Mesenchymal stem cell (in vitro differentiated cells and primary cell): ENCODE data around the gene CLCN6.
A peak's percentile ranks its signal among the peaks of the same experiment; 100 is the strongest.

Experiments used
- DNase-seq: peaks from one replicate; pipeline ENCODE4 v3.0.0-alpha.2; 2013
- H2AFZ ChIP-seq: one replicate; pipeline ENCODE4 v1.6.1; 2013; ENCODE audit warnings: low read depth, mild to moderate bottlenecking, control low read depth, inconsistent platforms, low read length, moderate library complexity
- H2AK5ac ChIP-seq: 2 replicates; pipeline ENCODE4 v1.6.1; 2013; ENCODE audit warnings: low read length, moderate library complexity, mild to moderate bottlenecking, inconsistent platforms; ENCODE audit not compliant: severe bottlenecking
- H2BK120ac ChIP-seq: one replicate; pipeline ENCODE4 v1.6.1; 2013; ENCODE audit warnings: low read depth, mild to moderate bottlenecking, inconsistent platforms, low read length, moderate library complexity
- H2BK12ac ChIP-seq, 2 experiments: one replicate each; pipeline ENCODE4 v1.6.1; 2013; ENCODE audit warnings: inconsistent platforms in 2 of 2, low read length in 2 of 2, mild to moderate bottlenecking in 2 of 2, moderate library complexity in 2 of 2, control low read depth in 1 of 2
- H2BK15ac ChIP-seq: one replicate; pipeline ENCODE4 v1.6.1; 2013; ENCODE audit warnings: mild to moderate bottlenecking, low read depth, inconsistent platforms; ENCODE audit not compliant: poor library complexity, severe bottlenecking
- H2BK5ac ChIP-seq: 2 replicates; pipeline ENCODE4 v1.6.1; 2013; ENCODE audit warnings: low read depth, mild to moderate bottlenecking, low read length, control low read depth, inconsistent platforms; ENCODE audit not compliant: poor library complexity, severe bottlenecking
- H3K14ac ChIP-seq, 2 experiments: one replicate each; pipeline ENCODE4 v1.6.1; 2013; ENCODE audit warnings: inconsistent platforms in 2 of 2, low read length in 2 of 2, control low read depth in 1 of 2, mild to moderate bottlenecking in 1 of 2, moderate library complexity in 1 of 2
- H3K18ac ChIP-seq, 2 experiments: one replicate each; pipeline ENCODE4 v1.6.1; 2013; ENCODE audit warnings: inconsistent platforms in 2 of 2, low read length in 2 of 2, control low read depth in 1 of 2, low read depth in 1 of 2, mild to moderate bottlenecking in 1 of 2
- H3K23ac ChIP-seq, 2 experiments: one replicate each; pipeline ENCODE4 v1.6.1; 2013; ENCODE audit warnings: inconsistent platforms in 2 of 2, low read length in 2 of 2, mild to moderate bottlenecking in 2 of 2, moderate library complexity in 2 of 2, control low read depth in 1 of 2
- H3K27ac ChIP-seq: 2 replicates; pipeline ENCODE4 v1.5.1; 2013; ENCODE audit warnings: mild to moderate bottlenecking, moderate library complexity, low read length, control low read depth, inconsistent platforms; ENCODE audit not compliant: poor library complexity, severe bottlenecking
- H3K27me3 ChIP-seq, 2 experiments: 2 replicates each; pipeline versions ENCODE4 v1.6.1 to v1.7.0; 2013; ENCODE audit warnings: low read length in 2 of 2, mild to moderate bottlenecking in 2 of 2, moderate library complexity in 2 of 2, control low read depth in 1 of 2, inconsistent platforms in 1 of 2; ENCODE audit not compliant: control insufficient read depth in 1 of 2, insufficient read depth in 1 of 2
- H3K36me3 ChIP-seq, 2 experiments: 2 replicates each; pipeline versions ENCODE4 v1.6.1 to v1.7.0; 2013; ENCODE audit warnings: low read length in 2 of 2, control low read depth in 1 of 2, inconsistent platforms in 1 of 2, low read depth in 1 of 2, mild to moderate bottlenecking in 1 of 2; ENCODE audit not compliant: insufficient read depth in 2 of 2, control insufficient read depth in 1 of 2
- H3K4ac ChIP-seq, 2 experiments: one replicate each; pipeline ENCODE4 v1.6.1; 2013; ENCODE audit warnings: inconsistent platforms in 2 of 2, low read length in 2 of 2, mild to moderate bottlenecking in 2 of 2, moderate library complexity in 2 of 2, control low read depth in 1 of 2, low read depth in 1 of 2
- H3K4me1 ChIP-seq: 2 replicates; pipeline ENCODE4 v1.6.1; 2013; ENCODE audit warnings: low read depth, low read length, control low read depth; ENCODE audit not compliant: control insufficient read depth, insufficient read depth
- H3K4me2 ChIP-seq: 2 replicates; pipeline ENCODE4 v1.6.1; 2013; ENCODE audit warnings: low read length, mild to moderate bottlenecking, inconsistent platforms; ENCODE audit not compliant: poor library complexity, severe bottlenecking
- H3K4me3 ChIP-seq, 2 experiments: 2 replicates each; pipeline versions ENCODE4 v1.5.1 to v1.7.0; 2013; ENCODE audit warnings: low read length in 2 of 2, mild to moderate bottlenecking in 2 of 2, control low read depth in 1 of 2, low read depth in 1 of 2; ENCODE audit not compliant: insufficient read depth in 1 of 2
- H3K79me1 ChIP-seq: replicated peaks from 2 replicates; pipeline ENCODE4 v1.6.1; 2013; ENCODE audit warnings: mild to moderate bottlenecking, control low read depth, low read length, inconsistent platforms; ENCODE audit not compliant: poor library complexity, severe bottlenecking
- H3K9ac ChIP-seq: 2 replicates; pipeline ENCODE4 v1.7.0; 2013; ENCODE audit warnings: mild to moderate bottlenecking, low read length, moderate library complexity
- H3K9me3 ChIP-seq: 2 replicates; pipeline ENCODE4 v1.7.0; 2013; ENCODE audit warnings: mild to moderate bottlenecking, low read length; ENCODE audit not compliant: control insufficient read depth
- H4K8ac ChIP-seq: one replicate; pipeline ENCODE4 v1.6.1; 2013; ENCODE audit warnings: inconsistent platforms, mild to moderate bottlenecking, low read length, moderate library complexity
- H4K91ac ChIP-seq: one replicate; pipeline ENCODE4 v1.6.1; 2013; ENCODE audit warnings: mild to moderate bottlenecking, low read length, inconsistent platforms
- WGBS: methylation state at CpG from one replicate; pipeline ENCODE4 v1.1.7; 2013; ENCODE audit warnings: mixed read lengths; 5-methylcytosine and 5-hydroxymethylcytosine counted together

The CLCN6 gene

GRCh38 chr1:11766429-11766776 lies 39.6 kb upstream of the CLCN6 start:
- no peak overlapping the region for H4K8ac ChIP-seq
- H2BK12ac ChIP-seq = no peak overlapping the region
- no peak overlapping the region for H3K27ac ChIP-seq
- H3K23ac ChIP-seq = no peak overlapping the region
- H3K14ac ChIP-seq = no peak overlapping the region
- no peak overlapping the region for H3K9ac ChIP-seq
- H3K27me3 ChIP-seq = peaks cover 31 to 47% of the 10 kb centered on the region in 2 experiments
- DNase-seq = no peak
- WGBS = 86% methylated on average over 14 of the region's 14 CpGs
- no peak overlapping the region for H2BK15ac ChIP-seq
- H3K36me3 ChIP-seq = peaks cover 0 to 2% of the 10 kb centered on the region in 2 experiments
- H3K4me3 ChIP-seq = no peak overlapping the region
- no peaks in the 10 kb centered on the region for H3K9me3 ChIP-seq
- H2AK5ac ChIP-seq = no peak overlapping the region
- no peak overlapping the region for H2BK5ac ChIP-seq
- no peak overlapping the region for H2BK120ac ChIP-seq
- no peaks in the 10 kb centered on the region for H3K79me1 ChIP-seq
- no peak overlapping the region for H2AFZ ChIP-seq
- H3K4me2 ChIP-seq = no peak overlapping the region
- no peak overlapping the region for H4K91ac ChIP-seq
- H3K4me1 ChIP-seq = peaks cover 5% of the 10 kb centered on the region
- H3K4ac ChIP-seq = no peak overlapping the region
- H3K18ac ChIP-seq = no peak overlapping the region

- Histone ChIP-seq H3K9ac (no peak overlapping the region), H2BK15ac (no peak overlapping the region), H2AK5ac (no peak overlapping the region), H3K27me3 (peaks cover 15 to 31% of the 10 kb centered on the region in 2 experiments), H3K4ac (no peak overlapping the region), H4K91ac (peak overlapping the region; percentile 1), H3K4me2 (no peak overlapping the region), H3K79me1 (no peaks in the 10 kb centered on the region), H2BK5ac (no peak overlapping the region), H3K4me1 (no peaks in the 10 kb centered on the region), H3K9me3 (no peaks in the 10 kb centered on the region), H2BK12ac (no peak overlapping the region), H3K23ac (no peak overlapping the region), H3K18ac (no peak overlapping the region), H3K14ac (no peak overlapping the region), H3K27ac (no peak overlapping the region), H2AFZ (no peak overlapping the region), H3K36me3 (no peaks in the 10 kb centered on the region), H2BK120ac (no peak overlapping the region), H4K8ac (no peak overlapping the region), H3K4me3 (no peak overlapping the region)
- WGBS = 85% methylated on average over 15 of the region's 16 CpGs
- no peak for DNase-seq
Measured at GRCh38 chr1:11767922-11768704, 37.9 kb upstream of the CLCN6 start.

- no peak for DNase-seq
- Histone ChIP-seq H2BK12ac (no peak overlapping the region), H3K36me3 (no peaks in the 10 kb centered on the region), H3K27me3 (peaks cover 15 to 30% of the 10 kb centered on the region in 2 experiments), H2AFZ (no peak overlapping the region), H2AK5ac (no peak overlapping the region), H3K4me2 (no peak overlapping the region), H4K8ac (peak overlapping the region; percentile 16), H3K27ac (no peak overlapping the region), H3K9ac (no peak overlapping the region), H3K23ac (no peak overlapping the region), H3K9me3 (no peaks in the 10 kb centered on the region), H2BK15ac (no peak overlapping the region), H3K18ac (no peak overlapping the region), H3K14ac (no peak overlapping the region), H3K4me3 (no peak overlapping the region), H2BK120ac (no peak overlapping the region), H3K79me1 (no peaks in the 10 kb centered on the region), H3K4me1 (no peaks in the 10 kb centered on the region), H3K4ac (no peak overlapping the region), H2BK5ac (no peak overlapping the region), H4K91ac (no peak overlapping the region)
- WGBS = 56% methylated on average over 3 of the region's 4 CpGs
Measured at GRCh38 chr1:11768821-11769220, 37.2 kb upstream of the CLCN6 start.

DNA sequence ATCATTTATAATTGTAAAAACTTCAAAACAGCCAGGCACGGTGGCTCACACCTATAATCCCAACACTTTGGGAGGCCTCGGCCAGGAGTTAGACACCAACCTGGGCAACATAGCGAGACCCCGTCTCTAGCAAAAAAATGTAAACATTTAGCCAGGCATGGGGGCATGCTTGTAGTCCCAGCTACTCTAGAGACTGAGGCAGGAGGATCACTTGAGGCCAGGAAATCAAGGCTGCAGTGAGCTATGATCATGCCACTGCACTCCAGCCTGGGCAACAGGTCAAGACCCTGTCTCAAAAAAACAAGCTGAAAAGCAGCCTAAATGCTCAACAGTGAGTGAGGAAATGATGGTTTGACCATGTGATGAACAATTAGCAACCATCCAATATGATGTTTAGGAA lies 36.7 kb upstream of the CLCN6 start:
- H3K14ac ChIP-seq = no peak overlapping the region
- H3K27me3 ChIP-seq = peaks cover 15 to 25% of the 10 kb centered on the region in 2 experiments
- H3K9ac ChIP-seq = no peak overlapping the region
- H2AK5ac ChIP-seq = no peak overlapping the region
- 86% methylated on average over 4 of the region's 4 CpGs for WGBS
- no peak overlapping the region for H2BK5ac ChIP-seq
- H2BK120ac ChIP-seq = no peak overlapping the region
- no peak overlapping the region for H2AFZ ChIP-seq
- no peak overlapping the region for H3K4me2 ChIP-seq
- no peak overlapping the region for H3K4ac ChIP-seq
- H3K36me3 ChIP-seq = no peaks in the 10 kb centered on the region
- H3K79me1 ChIP-seq = no peaks in the 10 kb centered on the region
- H4K8ac ChIP-seq = no peak overlapping the region
- H3K4me1 ChIP-seq = no peaks in the 10 kb centered on the region
- no peak overlapping the region for H4K91ac ChIP-seq
- H2BK12ac ChIP-seq = no peak overlapping the region
- no peak overlapping the region for H3K4me3 ChIP-seq
- H3K9me3 ChIP-seq = no peaks in the 10 kb centered on the region
- no peak overlapping the region for H2BK15ac ChIP-seq
- no peak for DNase-seq
- no peak overlapping the region for H3K27ac ChIP-seq
- no peak overlapping the region for H3K23ac ChIP-seq
- H3K18ac ChIP-seq = no peak overlapping the region
